ENCODE results near the gene STARD4.
A peak's percentile ranks its signal among the peaks of the same experiment; 100 is the strongest.

Gene STARD4

DNA sequence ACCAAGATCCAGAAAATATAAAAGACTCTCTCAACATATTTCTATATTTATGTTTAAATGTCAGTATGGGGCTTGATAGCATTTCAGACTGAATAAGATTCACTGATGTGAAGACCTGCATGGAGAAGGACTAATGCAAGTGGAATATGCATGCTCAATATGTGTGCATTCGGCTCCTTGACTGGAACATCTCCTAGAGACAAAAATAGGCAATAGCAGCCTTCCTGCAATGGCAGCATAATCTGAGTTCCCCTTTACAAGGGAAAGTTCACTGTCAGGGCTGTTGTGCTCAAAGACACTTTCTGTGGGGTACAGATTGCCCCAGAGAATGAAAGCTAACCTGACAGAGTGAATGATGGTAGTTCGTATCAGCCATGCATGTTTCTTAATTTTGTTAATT, 42.4 kb downstream of the STARD4 start:
- no peak for DNase-seq (ENCODE audit: low read depth, low spot score)
- TF ChIP-seq, protein P1, sequence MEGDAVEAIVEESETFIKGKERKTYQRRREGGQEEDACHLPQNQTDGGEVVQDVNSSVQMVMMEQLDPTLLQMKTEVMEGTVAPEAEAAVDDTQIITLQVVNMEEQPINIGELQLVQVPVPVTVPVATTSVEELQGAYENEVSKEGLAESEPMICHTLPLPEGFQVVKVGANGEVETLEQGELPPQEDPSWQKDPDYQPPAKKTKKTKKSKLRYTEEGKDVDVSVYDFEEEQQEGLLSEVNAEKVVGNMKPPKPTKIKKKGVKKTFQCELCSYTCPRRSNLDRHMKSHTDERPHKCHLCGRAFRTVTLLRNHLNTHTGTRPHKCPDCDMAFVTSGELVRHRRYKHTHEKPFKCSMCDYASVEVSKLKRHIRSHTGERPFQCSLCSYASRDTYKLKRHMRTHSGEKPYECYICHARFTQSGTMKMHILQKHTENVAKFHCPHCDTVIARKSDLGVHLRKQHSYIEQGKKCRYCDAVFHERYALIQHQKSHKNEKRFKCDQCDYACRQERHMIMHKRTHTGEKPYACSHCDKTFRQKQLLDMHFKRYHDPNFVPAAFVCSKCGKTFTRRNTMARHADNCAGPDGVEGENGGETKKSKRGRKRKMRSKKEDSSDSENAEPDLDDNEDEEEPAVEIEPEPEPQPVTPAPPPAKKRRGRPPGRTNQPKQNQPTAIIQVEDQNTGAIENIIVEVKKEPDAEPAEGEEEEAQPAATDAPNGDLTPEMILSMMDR (IDR thresholded peaks at IDR 0.05; ENCODE audit: low read depth, low read length): peak; percentile 16
- no peak overlapping the region for H3K4me3 ChIP-seq (ENCODE audit: low read depth, low read length)
- in situ Hi-C loops (cut with HindIII; ENCODE audit: low sequenced_read_pairs): no loop called here

DNA sequence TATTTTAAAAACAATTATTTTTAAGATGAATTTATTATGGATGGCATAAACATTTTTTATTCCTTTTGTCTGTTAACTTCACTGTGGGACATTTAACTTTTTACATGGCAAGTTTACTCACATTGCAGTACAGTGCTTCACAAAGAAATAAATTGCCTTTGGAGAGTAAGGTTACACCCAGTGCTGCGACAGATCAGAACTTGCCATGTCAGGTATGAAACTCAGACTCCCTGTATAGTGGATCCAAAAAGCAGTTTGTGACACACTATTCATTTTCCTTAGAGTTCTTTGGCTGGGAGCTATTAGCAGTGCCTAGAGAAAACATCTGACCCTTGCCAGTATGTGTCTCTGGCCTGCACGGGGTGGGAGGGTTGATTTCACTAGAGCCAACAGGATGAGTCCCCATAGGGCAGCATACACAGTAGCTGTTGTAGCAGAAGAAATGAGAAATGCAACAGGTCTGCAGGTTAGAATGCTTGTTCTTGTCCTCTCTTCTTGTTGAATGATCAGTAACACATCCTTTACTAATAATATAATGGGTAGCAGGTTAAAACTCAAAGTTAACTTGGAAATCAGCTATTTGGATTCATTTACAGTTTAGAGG, 42.9 kb downstream of the STARD4 start:
- H3K4me3 ChIP-seq (ENCODE audit: low read depth, low read length): no peak overlapping the region
- in situ Hi-C loops (cut with HindIII; ENCODE audit: low sequenced_read_pairs): no loop called here
- no peak for DNase-seq (ENCODE audit: low read depth, low spot score)
- TF ChIP-seq, protein P1 (IDR thresholded peaks at IDR 0.05; ENCODE audit: low read depth, low read length): no peak

DNA sequence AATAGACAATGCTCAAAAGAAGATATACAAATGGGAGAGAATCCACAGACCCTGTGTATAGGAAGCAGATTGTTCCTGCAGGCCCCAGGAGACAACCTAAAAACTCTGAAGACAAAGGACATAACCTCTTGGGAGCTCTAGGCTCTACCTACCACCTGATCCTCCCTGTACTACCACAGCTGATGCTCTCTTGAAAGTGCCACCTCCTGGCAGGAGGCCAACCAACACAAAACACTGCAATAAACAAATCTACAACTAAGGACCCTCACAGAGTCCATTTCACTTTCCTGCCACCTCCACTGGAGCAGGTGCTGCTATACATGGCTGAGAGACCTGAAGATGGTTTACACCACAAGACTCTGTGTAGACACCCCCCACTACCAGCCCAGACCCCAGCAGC, 49.0 kb downstream of the STARD4 start:
- in situ Hi-C loops (cut with HindIII; ENCODE audit: low sequenced_read_pairs): no loop called here
- H3K4me3 ChIP-seq (ENCODE audit: low read depth, low read length): no peak overlapping the region
- TF ChIP-seq, protein P1 (IDR thresholded peaks at IDR 0.05; ENCODE audit: low read depth, low read length): no peak
- DNase-seq (ENCODE audit: low read depth, low spot score): no peak

DNA sequence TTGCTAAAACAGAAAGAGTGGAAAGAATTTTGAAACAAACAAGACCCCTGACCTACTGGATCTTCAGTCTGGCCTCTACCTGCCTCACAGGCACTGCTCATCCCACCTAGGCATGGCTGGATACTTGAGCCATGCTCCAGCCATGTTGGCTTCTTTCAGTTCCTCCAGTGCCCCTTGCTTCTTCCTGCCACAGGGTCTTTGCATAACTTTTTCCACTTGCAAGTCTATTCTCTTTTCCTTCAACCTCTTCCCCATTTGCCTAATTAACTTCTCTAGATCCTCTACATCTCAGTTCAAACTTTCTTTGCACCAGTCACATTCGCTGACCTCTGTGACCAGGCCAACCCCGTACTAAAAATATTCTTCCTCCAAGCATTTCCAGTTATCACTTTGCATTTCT, 50.4 kb downstream of the STARD4 start:
- DNase-seq (ENCODE audit: low read depth, low spot score): no peak
- in situ Hi-C loops (cut with HindIII; ENCODE audit: low sequenced_read_pairs): no loop called here
- no peak overlapping the region for H3K4me3 ChIP-seq (ENCODE audit: low read depth, low read length)
- TF ChIP-seq, protein P1 (IDR thresholded peaks at IDR 0.05; ENCODE audit: low read depth, low read length): no peak

DNA sequence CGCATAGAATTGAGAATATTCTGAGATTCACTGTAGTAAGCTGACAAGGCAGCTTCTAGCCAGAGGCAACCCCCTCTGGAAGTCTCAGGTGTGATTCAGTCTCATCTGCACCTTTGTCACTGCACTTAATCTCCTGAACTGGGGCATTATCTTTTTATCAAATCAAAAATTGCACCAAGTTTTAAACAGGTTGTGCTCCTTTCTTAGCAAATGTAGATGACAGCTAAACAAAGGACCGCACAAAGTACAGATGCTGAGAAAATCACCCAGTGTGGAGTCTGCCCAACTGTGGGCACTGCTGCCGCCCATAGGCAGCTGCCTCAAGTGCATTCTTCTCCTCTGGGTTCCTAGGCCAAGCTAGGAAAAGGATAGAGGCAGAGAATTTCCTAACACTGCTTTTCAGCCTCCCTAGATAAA, 51.1 kb downstream of the STARD4 start:
- no peak overlapping the region for H3K4me3 ChIP-seq (ENCODE audit: low read depth, low read length)
- peak; percentile 6 for DNase-seq (ENCODE audit: low read depth, low spot score)
- TF ChIP-seq, protein P1 (IDR thresholded peaks at IDR 0.05; ENCODE audit: low read depth, low read length): peak; percentile 40
- in situ Hi-C loops (cut with HindIII; ENCODE audit: low sequenced_read_pairs): no loop called here

DNA sequence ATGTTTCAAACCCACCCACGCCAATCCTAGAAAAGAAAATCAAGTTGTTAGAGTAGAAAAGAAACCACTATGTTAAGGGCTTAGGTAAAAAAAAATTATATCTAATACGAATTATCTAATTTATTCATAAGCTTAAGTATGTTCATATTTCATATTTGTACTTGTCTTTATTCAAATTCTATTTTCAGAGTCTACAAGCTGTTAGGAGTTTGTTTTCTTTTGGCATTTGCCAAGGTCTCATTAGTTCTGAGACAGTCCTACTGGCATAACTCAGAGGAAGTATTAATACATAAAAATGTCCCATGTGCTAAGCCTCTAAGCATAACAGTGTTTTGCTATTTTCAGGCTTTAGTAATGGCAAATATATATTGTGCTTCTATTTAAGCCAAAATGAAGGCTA, 57.6 kb downstream of the STARD4 start:
- in situ Hi-C loops (cut with HindIII; ENCODE audit: low sequenced_read_pairs): no loop called here
- no peak overlapping the region for H3K4me3 ChIP-seq (ENCODE audit: low read depth, low read length)
- DNase-seq (ENCODE audit: low read depth, low spot score): no peak
- TF ChIP-seq, protein P1 (IDR thresholded peaks at IDR 0.05; ENCODE audit: low read depth, low read length): no peak

Data from astrocyte of the spinal cord (primary cell).